ENCODE measurements around the gene GPR161. TPM values are rescaled to one million over a fixed set of nuclear protein-coding genes. Genes with fewer than 3 reads are reported as not detected.

GPR161 gene
- polyA plus RNA-seq, 1 donor (not counting 4 experiments of a cell fraction or from before 2014, with no cell fraction given), result 7.8 TPM

DNA sequence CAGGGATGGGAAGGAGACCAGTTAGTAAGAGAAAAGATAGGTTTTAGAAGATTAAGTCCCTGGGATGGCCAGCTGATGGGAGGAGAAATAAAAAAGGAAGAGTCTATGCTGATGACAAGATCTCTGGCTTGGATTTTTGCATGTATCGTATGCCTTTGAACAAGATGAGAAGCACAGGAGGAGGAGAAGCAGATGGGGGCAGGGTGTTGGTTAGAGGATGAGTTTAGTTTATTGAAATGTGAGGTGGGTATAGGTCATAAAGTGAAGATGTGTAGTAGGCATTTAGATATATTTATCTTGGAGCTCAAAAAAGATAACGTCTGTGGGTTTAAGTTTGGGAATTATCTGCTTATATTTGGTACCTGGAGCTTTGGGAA lies 43.4 kb upstream of the GPR161 start:
- peak overlapping the region; percentile 76 for H3K4me2 ChIP-seq (ENCODE audit: control insufficient read depth, extremely low read depth, insufficient read depth, low read depth, low read length)
- peaks cover 9% of the 10 kb centered on the region for H3K4me1 ChIP-seq (ENCODE audit: control insufficient read depth, extremely low read depth, insufficient read depth, low read length)
- peak overlapping the region; percentile 93 for H3K9ac ChIP-seq (ENCODE audit: control insufficient read depth, extremely low read depth, insufficient read depth, low read length)
- H3K36me3 ChIP-seq (ENCODE audit: control insufficient read depth in 2 of 2, extremely low read depth in 1 of 2, insufficient read depth in 2 of 2, low read length in 2 of 2), result peaks cover 0 to 2% of the 10 kb centered on the region in 2 experiments
- dilution Hi-C loops (cut with MboI; ENCODE audit: extremely low pct_ligation_motif_present, low sequenced_read_pairs), result no loop called here
- no peaks in the 10 kb centered on the region for H3K27me3 ChIP-seq (ENCODE audit: control insufficient read depth, extremely low read depth, insufficient read depth, low read length)
- peak overlapping the region; percentile 91 for H3K27ac ChIP-seq (ENCODE audit: control insufficient read depth, insufficient read depth, low read length)
- DNase-seq (ENCODE audit: low read depth, low spot score) (no peak), FAIRE-seq (no peak)
- H2AFZ ChIP-seq (ENCODE audit: control insufficient read depth, low read length), result peak overlapping the region; percentile 93
- no peaks in the 10 kb centered on the region for H3K9me3 ChIP-seq (ENCODE audit: control insufficient read depth, low read depth, low read length)
- peaks cover 46% of the 10 kb centered on the region for H3K79me2 ChIP-seq (ENCODE audit: control insufficient read depth, insufficient read depth, low read length)
- H3K9me1 ChIP-seq (ENCODE audit: control insufficient read depth, extremely low read depth, insufficient read depth, low read length), result no peaks in the 10 kb centered on the region
- peak overlapping the region; percentile 61 to 98 (median 96) for H3K4me3 ChIP-seq (ENCODE audit: control insufficient read depth in 2 of 3, extremely low read depth in 1 of 3, insufficient read depth in 2 of 3, low read depth in 1 of 3, low read length in 3 of 3)
- no peaks in the 10 kb centered on the region for H4K20me1 ChIP-seq (ENCODE audit: control insufficient read depth, extremely low read depth, insufficient read depth, low read length)
- TF ChIP-seq, protein P1, sequence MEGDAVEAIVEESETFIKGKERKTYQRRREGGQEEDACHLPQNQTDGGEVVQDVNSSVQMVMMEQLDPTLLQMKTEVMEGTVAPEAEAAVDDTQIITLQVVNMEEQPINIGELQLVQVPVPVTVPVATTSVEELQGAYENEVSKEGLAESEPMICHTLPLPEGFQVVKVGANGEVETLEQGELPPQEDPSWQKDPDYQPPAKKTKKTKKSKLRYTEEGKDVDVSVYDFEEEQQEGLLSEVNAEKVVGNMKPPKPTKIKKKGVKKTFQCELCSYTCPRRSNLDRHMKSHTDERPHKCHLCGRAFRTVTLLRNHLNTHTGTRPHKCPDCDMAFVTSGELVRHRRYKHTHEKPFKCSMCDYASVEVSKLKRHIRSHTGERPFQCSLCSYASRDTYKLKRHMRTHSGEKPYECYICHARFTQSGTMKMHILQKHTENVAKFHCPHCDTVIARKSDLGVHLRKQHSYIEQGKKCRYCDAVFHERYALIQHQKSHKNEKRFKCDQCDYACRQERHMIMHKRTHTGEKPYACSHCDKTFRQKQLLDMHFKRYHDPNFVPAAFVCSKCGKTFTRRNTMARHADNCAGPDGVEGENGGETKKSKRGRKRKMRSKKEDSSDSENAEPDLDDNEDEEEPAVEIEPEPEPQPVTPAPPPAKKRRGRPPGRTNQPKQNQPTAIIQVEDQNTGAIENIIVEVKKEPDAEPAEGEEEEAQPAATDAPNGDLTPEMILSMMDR (optimal IDR thresholded peaks at IDR 0.05 in 1 of 3, IDR thresholded peaks at IDR 0.05 in 1 of 3, conservative IDR thresholded peaks at IDR 0.05 in 1 of 3; ENCODE audit: extremely low read depth in 1 of 3, insufficient read depth in 2 of 3, low read length in 3 of 3), result no peak
- no peak for TF ChIP-seq EZH2 (IDR thresholded peaks at IDR 0.05; ENCODE audit: low read length)

DNA sequence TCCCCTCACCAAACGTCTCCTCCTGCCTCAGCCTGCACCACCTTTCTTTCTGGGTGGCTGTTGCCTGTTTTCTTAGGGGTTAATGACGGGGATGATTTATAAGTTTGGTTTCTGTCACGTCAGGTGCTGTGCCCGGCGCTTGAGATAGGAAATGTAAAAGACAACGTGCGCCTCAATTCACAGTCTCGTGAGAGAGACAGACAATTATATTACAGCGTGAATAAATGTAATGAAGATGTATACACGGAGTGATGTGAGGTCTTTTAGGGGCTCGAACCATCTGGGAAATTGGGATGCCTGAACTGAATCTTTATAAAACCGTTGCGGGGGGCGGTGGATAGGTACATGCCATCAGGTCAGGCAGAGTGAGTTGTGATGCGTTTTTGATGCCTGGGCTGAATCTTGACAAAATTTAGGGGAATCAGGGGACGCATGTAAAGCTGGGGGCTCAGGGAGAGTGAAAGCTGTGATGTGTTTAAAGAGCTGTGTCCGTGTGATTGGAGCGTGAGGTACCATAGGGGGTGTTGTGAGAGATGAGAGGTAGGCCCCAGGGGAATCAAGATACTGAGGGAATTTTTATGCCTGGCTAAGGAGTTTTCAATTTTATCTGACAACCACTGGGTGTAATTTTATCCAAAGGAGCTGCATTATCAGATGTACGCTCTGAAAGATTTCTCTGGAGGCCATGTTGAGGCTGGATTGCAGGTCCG lies 42.9 kb upstream of the GPR161 start:
- DNase-seq (ENCODE audit: low read depth, low spot score) (no peak), FAIRE-seq (no peak)

More for the DNA sequence above, 42.9 kb upstream of the GPR161 start:
- H2AFZ ChIP-seq (ENCODE audit: control insufficient read depth, low read length), result peak overlapping the region; percentile 93
- peaks cover 9% of the 10 kb centered on the region for H3K4me1 ChIP-seq (ENCODE audit: control insufficient read depth, extremely low read depth, insufficient read depth, low read length)
- H4K20me1 ChIP-seq (ENCODE audit: control insufficient read depth, extremely low read depth, insufficient read depth, low read length), result no peaks in the 10 kb centered on the region
- dilution Hi-C loops (cut with MboI; ENCODE audit: extremely low pct_ligation_motif_present, low sequenced_read_pairs), result no loop called here
- peaks cover 46% of the 10 kb centered on the region for H3K79me2 ChIP-seq (ENCODE audit: control insufficient read depth, insufficient read depth, low read length)
- H3K9me3 ChIP-seq (ENCODE audit: control insufficient read depth, low read depth, low read length), result no peaks in the 10 kb centered on the region
- H3K27ac ChIP-seq (ENCODE audit: control insufficient read depth, insufficient read depth, low read length), result peak overlapping the region; percentile 91
- H3K4me2 ChIP-seq (ENCODE audit: control insufficient read depth, extremely low read depth, insufficient read depth, low read depth, low read length), result peak overlapping the region; percentile 76
- peaks cover 0 to 2% of the 10 kb centered on the region in 2 experiments for H3K36me3 ChIP-seq (ENCODE audit: control insufficient read depth in 2 of 2, extremely low read depth in 1 of 2, insufficient read depth in 2 of 2, low read length in 2 of 2)
- peak overlapping the region; percentile 61 to 98 (median 96) for H3K4me3 ChIP-seq (ENCODE audit: control insufficient read depth in 2 of 3, extremely low read depth in 1 of 3, insufficient read depth in 2 of 3, low read depth in 1 of 3, low read length in 3 of 3)
- H3K9me1 ChIP-seq (ENCODE audit: control insufficient read depth, extremely low read depth, insufficient read depth, low read length), result no peaks in the 10 kb centered on the region
- no peaks in the 10 kb centered on the region for H3K27me3 ChIP-seq (ENCODE audit: control insufficient read depth, extremely low read depth, insufficient read depth, low read length)
- no peak for TF ChIP-seq EZH2 (IDR thresholded peaks at IDR 0.05; ENCODE audit: low read length)
- TF ChIP-seq, protein P1 (optimal IDR thresholded peaks at IDR 0.05 in 1 of 3, IDR thresholded peaks at IDR 0.05 in 1 of 3, conservative IDR thresholded peaks at IDR 0.05 in 1 of 3; ENCODE audit: extremely low read depth in 1 of 3, insufficient read depth in 2 of 3, low read length in 3 of 3), result no peak
- H3K9ac ChIP-seq (ENCODE audit: control insufficient read depth, extremely low read depth, insufficient read depth, low read length), result peak overlapping the region; percentile 93
